ENCODE data around the gene CNTN4.

Gene CNTN4

DNA sequence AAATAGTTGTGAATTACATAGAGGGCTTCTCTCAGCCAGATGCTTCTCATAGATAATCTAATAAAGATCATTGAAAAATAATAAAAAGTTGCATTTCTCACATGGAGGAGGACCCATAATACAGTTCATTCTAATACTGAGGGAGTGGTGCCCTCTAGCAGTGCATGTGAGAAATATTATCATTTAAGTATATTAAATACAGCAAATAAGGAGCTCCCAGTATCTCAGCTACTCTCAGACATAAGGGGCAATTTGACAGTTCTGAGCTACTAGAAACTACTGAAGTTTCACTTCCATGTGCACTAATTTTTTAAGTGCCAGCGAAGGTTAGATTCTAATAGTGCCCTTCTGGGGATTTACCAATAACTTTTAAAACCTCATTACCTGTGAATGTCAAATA lies 823.2 kb downstream of the CNTN4 start:
- Histone ChIP-seq H3K9me3 (replicated peaks; ENCODE audit: insufficient read depth, low read length) (no peaks in the 10 kb centered on the region), H2AFZ (ENCODE audit: low read length) (no peak overlapping the region), H3K4me2 (ENCODE audit: low read depth, low read length) (peak overlapping the region; percentile 49; the same call in 1 of the 2 replicates), H3F3A (ENCODE audit: insufficient read depth, low read length) (no peaks in the 10 kb centered on the region), H3K79me2 (ENCODE audit: low read length) (no peaks in the 10 kb centered on the region), H3K27me3 (replicated peaks; ENCODE audit: insufficient read depth, low read length) (no peaks in the 10 kb centered on the region), H3K9ac (ENCODE audit: low read length) (no peak overlapping the region), H3K27ac (ENCODE audit: low read length) (no peak overlapping the region), H3K36me3 (replicated peaks; ENCODE audit: insufficient read depth, low read length) (no peaks in the 10 kb centered on the region), H3K4me3 (ENCODE audit: low read length) (no peak overlapping the region), H3K4me1 (ENCODE audit: low read length) (0 out of 2 replicates have a peak, but pooled peaks cover 4% of the 10 kb centered on the region), H3K9me2 (replicated peaks; ENCODE audit: insufficient read depth, low read length) (no peaks in the 10 kb centered on the region), H4K20me1 (ENCODE audit: insufficient read depth, low read length) (no peaks in the 10 kb centered on the region)
- no peak for TF ChIP-seq EZH2phosphoT487 (IDR thresholded peaks at IDR 0.05; ENCODE audit: low read length)
- TF ChIP-seq, protein P1, sequence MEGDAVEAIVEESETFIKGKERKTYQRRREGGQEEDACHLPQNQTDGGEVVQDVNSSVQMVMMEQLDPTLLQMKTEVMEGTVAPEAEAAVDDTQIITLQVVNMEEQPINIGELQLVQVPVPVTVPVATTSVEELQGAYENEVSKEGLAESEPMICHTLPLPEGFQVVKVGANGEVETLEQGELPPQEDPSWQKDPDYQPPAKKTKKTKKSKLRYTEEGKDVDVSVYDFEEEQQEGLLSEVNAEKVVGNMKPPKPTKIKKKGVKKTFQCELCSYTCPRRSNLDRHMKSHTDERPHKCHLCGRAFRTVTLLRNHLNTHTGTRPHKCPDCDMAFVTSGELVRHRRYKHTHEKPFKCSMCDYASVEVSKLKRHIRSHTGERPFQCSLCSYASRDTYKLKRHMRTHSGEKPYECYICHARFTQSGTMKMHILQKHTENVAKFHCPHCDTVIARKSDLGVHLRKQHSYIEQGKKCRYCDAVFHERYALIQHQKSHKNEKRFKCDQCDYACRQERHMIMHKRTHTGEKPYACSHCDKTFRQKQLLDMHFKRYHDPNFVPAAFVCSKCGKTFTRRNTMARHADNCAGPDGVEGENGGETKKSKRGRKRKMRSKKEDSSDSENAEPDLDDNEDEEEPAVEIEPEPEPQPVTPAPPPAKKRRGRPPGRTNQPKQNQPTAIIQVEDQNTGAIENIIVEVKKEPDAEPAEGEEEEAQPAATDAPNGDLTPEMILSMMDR (IDR thresholded peaks at IDR 0.05; ENCODE audit: low read length): peak; percentile 33
- DNase-seq: peak; percentile 59

DNA sequence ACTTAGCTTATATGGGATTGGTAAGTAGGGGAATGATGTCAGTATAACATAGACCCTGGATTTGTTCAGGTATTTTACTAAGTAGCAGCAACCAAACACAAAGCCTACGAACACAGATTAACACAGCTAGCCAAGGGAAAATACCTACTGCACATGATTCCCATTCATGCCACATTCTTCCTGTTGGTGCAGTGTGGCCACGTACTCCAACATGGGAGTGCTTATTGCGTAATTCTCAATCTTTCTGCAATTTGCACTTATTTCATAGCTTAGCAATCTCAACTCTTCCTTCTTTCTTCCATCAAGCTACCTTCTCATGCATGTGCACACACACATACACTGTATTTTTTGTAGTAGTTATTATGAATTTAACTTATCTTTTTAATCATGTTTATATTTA lies 824.7 kb downstream of the CNTN4 start:
- Histone ChIP-seq H3K4me2 (ENCODE audit: low read depth, low read length) (no peak overlapping the region), H3F3A (ENCODE audit: insufficient read depth, low read length) (no peaks in the 10 kb centered on the region), H3K79me2 (ENCODE audit: low read length) (no peaks in the 10 kb centered on the region), H3K27me3 (replicated peaks; ENCODE audit: insufficient read depth, low read length) (no peaks in the 10 kb centered on the region), H3K9me2 (replicated peaks; ENCODE audit: insufficient read depth, low read length) (no peaks in the 10 kb centered on the region), H3K27ac (ENCODE audit: low read length) (no peak overlapping the region), H3K9me3 (replicated peaks; ENCODE audit: insufficient read depth, low read length) (no peaks in the 10 kb centered on the region), H3K36me3 (replicated peaks; ENCODE audit: insufficient read depth, low read length) (no peaks in the 10 kb centered on the region), H4K20me1 (ENCODE audit: insufficient read depth, low read length) (no peaks in the 10 kb centered on the region), H2AFZ (ENCODE audit: low read length) (no peak overlapping the region), H3K4me3 (ENCODE audit: low read length) (no peak overlapping the region), H3K4me1 (ENCODE audit: low read length) (0 out of 2 replicates have a peak, but pooled peaks cover 4% of the 10 kb centered on the region), H3K9ac (ENCODE audit: low read length) (no peak overlapping the region)
- TF ChIP-seq EZH2 (optimal IDR thresholded peaks at IDR 0.05; ENCODE audit: low read depth, low read length) (no peak), EZH2phosphoT487 (IDR thresholded peaks at IDR 0.05; ENCODE audit: low read length) (no peak)
- TF ChIP-seq, protein P1 (IDR thresholded peaks at IDR 0.05; ENCODE audit: low read length): no peak
- no peak for DNase-seq

DNA sequence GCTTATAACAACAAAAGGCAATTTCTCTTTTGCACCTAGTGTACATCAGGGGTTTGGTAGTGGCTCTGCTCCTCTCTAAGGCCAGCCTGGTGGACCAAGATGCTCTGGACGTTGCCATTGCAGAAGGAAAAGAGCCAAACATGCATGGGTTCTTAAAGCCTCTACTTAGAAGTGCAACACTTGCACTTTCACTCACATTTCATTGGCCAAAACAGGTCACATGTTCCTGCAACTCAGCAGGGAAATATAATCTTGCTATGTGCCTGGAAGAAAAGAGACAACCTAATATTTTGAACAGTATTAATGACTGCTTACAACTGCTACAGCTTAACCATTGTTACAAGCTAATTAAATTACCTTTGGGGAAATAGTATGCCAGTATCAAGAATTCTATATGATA lies 828.6 kb downstream of the CNTN4 start:
- Histone ChIP-seq H3K27ac (ENCODE audit: low read length) (no peak overlapping the region), H2AFZ (ENCODE audit: low read length) (no peak overlapping the region), H3K9me3 (replicated peaks; ENCODE audit: insufficient read depth, low read length) (no peaks in the 10 kb centered on the region), H3K27me3 (replicated peaks; ENCODE audit: insufficient read depth, low read length) (no peaks in the 10 kb centered on the region), H3K4me1 (ENCODE audit: low read length) (0 out of 2 replicates have a peak, but pooled peaks cover 2% of the 10 kb centered on the region), H4K20me1 (ENCODE audit: insufficient read depth, low read length) (no peaks in the 10 kb centered on the region), H3K9me2 (replicated peaks; ENCODE audit: insufficient read depth, low read length) (no peaks in the 10 kb centered on the region), H3K4me3 (ENCODE audit: low read length) (no peak overlapping the region), H3K9ac (ENCODE audit: low read length) (no peak overlapping the region), H3F3A (ENCODE audit: insufficient read depth, low read length) (no peaks in the 10 kb centered on the region), H3K4me2 (ENCODE audit: low read depth, low read length) (no peak overlapping the region), H3K36me3 (replicated peaks; ENCODE audit: insufficient read depth, low read length) (no peaks in the 10 kb centered on the region), H3K79me2 (ENCODE audit: low read length) (no peaks in the 10 kb centered on the region)
- TF ChIP-seq EZH2phosphoT487 (IDR thresholded peaks at IDR 0.05; ENCODE audit: low read length): no peak
- TF ChIP-seq EZH2 (optimal IDR thresholded peaks at IDR 0.05; ENCODE audit: low read depth, low read length): no peak
- TF ChIP-seq, protein P1 (IDR thresholded peaks at IDR 0.05; ENCODE audit: low read length): no peak
- no peak for DNase-seq
